Psoas muscle (tissue), 8 donors: ENCODE data around the gene PIK3AP1. TPM values are rescaled to one million over a fixed set of nuclear protein-coding genes. Genes with fewer than 3 reads are reported as not detected.

ENCODE experiments used
- ATAC-seq, 4 donors: fragments of 200-7000 bp; cut with Tn5 transposase; one replicate each; pipeline ENCODE4 v1.9.1; 2020; ENCODE audit warnings: moderate library complexity in 3 of 4, mild to moderate bottlenecking in 2 of 4
- DNase-seq, 2 donors: peaks; one replicate each; pipeline ENCODE4 v3.0.0-alpha.2; 2020
- H3K27ac ChIP-seq: fragments of 200-600 bp; one replicate; pipeline ENCODE4 v1.8.0; 2022
- H3K27me3 ChIP-seq, 3 donors: fragments of 200-600 bp in 1 of 3; one replicate each; pipeline versions ENCODE4 v1.6.1 to v1.8.0; 2013 to 2022; ENCODE audit warnings: low read length in 2 of 3, mild to moderate bottlenecking in 2 of 3, moderate library complexity in 1 of 3; ENCODE audit not compliant: insufficient read depth in 3 of 3
- H3K36me3 ChIP-seq, 2 donors: fragments of 200-600 bp in 1 of 2; one replicate each; pipeline versions ENCODE4 v1.6.1 to v1.8.0; 2013 to 2022; ENCODE audit warnings: low read depth in 1 of 2, mild to moderate bottlenecking in 1 of 2, moderate library complexity in 1 of 2; ENCODE audit not compliant: insufficient read depth in 1 of 2
- H3K4me1 ChIP-seq: fragments of 200-600 bp; one replicate; pipeline ENCODE4 v1.8.0; 2022
- H3K4me3 ChIP-seq: fragments of 200-600 bp; one replicate; pipeline ENCODE4 v1.8.0; 2022; ENCODE audit warnings: mild to moderate bottlenecking
- H3K9me3 ChIP-seq: fragments of 200-600 bp; one replicate; pipeline ENCODE4 v1.8.0; 2022
- CTCF ChIP-seq: fragments of 200-600 bp; IDR thresholded peaks from one replicate; pipeline ENCODE4 v1.8.0; 2022; ENCODE audit warnings: antibody characterized with exemption
- WGBS, 3 donors: extraction: QIAGEN DNeasy Blood & Tissue Kit; methylation state at CpG; one replicate each; pipeline versions ENCODE4 v1.1.6 to v1.1.7; 2013; 5-methylcytosine and 5-hydroxymethylcytosine counted together
- intact Hi-C, 2 donors: fragments of 100-400 bp; cut with DNase I; formaldehyde crosslinking; loops; one replicate each; pipeline versions ENCODE4 v1.11.0 to v1.14.2; 2022
- polyA plus RNA-seq, 3 donors: library from polyadenylated mRNA; stranded (reverse); fragments of 200-250 nt; gene quantifications; one replicate each; pipeline ENCODE4 v1.2.3, GENCODE V29; 2013
- total RNA-seq, 4 donors: library from RNA; stranded (reverse); fragmentation: NEBNext Ultra II Directional in 2 of 4; extraction: Animal tissue kit (Norgen Biotek cat#: 25700) in 2 of 4; gene quantifications; one replicate each; pipeline versions ENCODE4 v1.2.1 to v1.2.4, GENCODE V29; 2021 to 2023
- donor health status: healthy with polysubstance abuse.
- donor health status: DM: no; HTN: no; CAD: no; lungs with moderate emphysema.
- donor health status: Bipolar disorder and iron deficiency.
- donor health status: healthy.
- donor health status: DM: yes; HTN: yes; CAD: no.
- donor health status: DM: no; HTN: no; CAD: no.
- donor health status: DM: no; HTN: no; CAD: no.
- donor health status: DM: yes; HTN: yes; CAD: no.

Gene PIK3AP1
- total and polyA plus RNA-seq, 7 donors, result 0.17 to 8.6 (median 1.8) TPM

GRCh38 chr10:96656198-96656577 is 64.1 kb downstream of the PIK3AP1 start:
- TF ChIP-seq CTCF, result no peak
- 88 to 92% (median 92%) methylated on average over 3 of the region's 3 CpGs for WGBS, 3 donors
- intact Hi-C loops, result no loop called here
- Histone ChIP-seq H3K9me3 (no peaks in the 10 kb centered on the region), H3K27ac (no peak overlapping the region), H3K4me3 (no peak overlapping the region), H3K4me1 (peaks cover 9% of the 10 kb centered on the region), H3K27me3 (no peaks in the 10 kb centered on the region), H3K36me3 (no peaks in the 10 kb centered on the region)
- DNase-seq (no peak), ATAC-seq (no peak)

GRCh38 chr10:96655461-96656197 is 64.7 kb downstream of the PIK3AP1 start:
- H3K4me1 ChIP-seq, result peaks cover 9% of the 10 kb centered on the region
- H3K36me3 ChIP-seq, result no peaks in the 10 kb centered on the region
- H3K9me3 ChIP-seq, result no peaks in the 10 kb centered on the region
- no peaks in the 10 kb centered on the region for H3K27me3 ChIP-seq
- DNase-seq, result no peak
- intact Hi-C loops, result no loop called here
- WGBS, 3 donors, result 86 to 95% (median 94%) methylated on average over 7 of the region's 7 CpGs
- TF ChIP-seq CTCF, result no peak
- no peak for ATAC-seq
- no peak overlapping the region for H3K4me3 ChIP-seq
- no peak overlapping the region for H3K27ac ChIP-seq

GRCh38 chr10:96651998-96652431 is 68.3 kb downstream of the PIK3AP1 start:
- TF ChIP-seq CTCF, result no peak
- DNase-seq (no peak), ATAC-seq (no peak)
- Histone ChIP-seq H3K27me3 (no peaks in the 10 kb centered on the region), H3K4me3 (no peak overlapping the region), H3K9me3 (no peaks in the 10 kb centered on the region), H3K4me1 (no peaks in the 10 kb centered on the region), H3K36me3 (no peaks in the 10 kb centered on the region), H3K27ac (no peak overlapping the region)
- WGBS, 3 donors, result 88 to 96% (median 89%) methylated on average over 8 of the region's 8 CpGs
- intact Hi-C loops, result no loop called here

- ATAC-seq (no peak), DNase-seq (no peak)
- H3K27me3 ChIP-seq, result no peaks in the 10 kb centered on the region
- intact Hi-C loops, result no loop called here
- no peaks in the 10 kb centered on the region for H3K9me3 ChIP-seq
- no peaks in the 10 kb centered on the region for H3K36me3 ChIP-seq
- no peak for TF ChIP-seq CTCF
- 76 to 84% (median 80%) methylated on average over 7 of the region's 7 CpGs for WGBS, 3 donors
- H3K4me1 ChIP-seq, result no peaks in the 10 kb centered on the region
- H3K27ac ChIP-seq, result no peak overlapping the region
- no peak overlapping the region for H3K4me3 ChIP-seq
Measured at GRCh38 chr10:96650958-96651357, 69.4 kb downstream of the PIK3AP1 start.

GRCh38 chr10:96648297-96648696 is 72.0 kb downstream of the PIK3AP1 start:
- Histone ChIP-seq H3K4me1 (no peaks in the 10 kb centered on the region), H3K27me3 (no peaks in the 10 kb centered on the region), H3K9me3 (no peaks in the 10 kb centered on the region), H3K4me3 (no peak overlapping the region), H3K36me3 (no peaks in the 10 kb centered on the region), H3K27ac (no peak overlapping the region)
- WGBS, 3 donors, result 87 to 89% (median 88%) methylated on average over 6 of the region's 6 CpGs
- no peak for ATAC-seq
- no peak for TF ChIP-seq CTCF
- no peak for DNase-seq
- intact Hi-C loops, result loop anchor here in 1 of 2 donors (10.0 kb wide), 1 partner anchor 377 kb away; no protein-coding TSS in a partner anchor
